ENCODE data around the gene FBXL17.
"Not testable (repeated sequence)": the region's sequence is repeated elsewhere in the genome, so short reads cannot be mapped to it uniquely, and the experiment has no call there.

The FBXL17 gene

DNA sequence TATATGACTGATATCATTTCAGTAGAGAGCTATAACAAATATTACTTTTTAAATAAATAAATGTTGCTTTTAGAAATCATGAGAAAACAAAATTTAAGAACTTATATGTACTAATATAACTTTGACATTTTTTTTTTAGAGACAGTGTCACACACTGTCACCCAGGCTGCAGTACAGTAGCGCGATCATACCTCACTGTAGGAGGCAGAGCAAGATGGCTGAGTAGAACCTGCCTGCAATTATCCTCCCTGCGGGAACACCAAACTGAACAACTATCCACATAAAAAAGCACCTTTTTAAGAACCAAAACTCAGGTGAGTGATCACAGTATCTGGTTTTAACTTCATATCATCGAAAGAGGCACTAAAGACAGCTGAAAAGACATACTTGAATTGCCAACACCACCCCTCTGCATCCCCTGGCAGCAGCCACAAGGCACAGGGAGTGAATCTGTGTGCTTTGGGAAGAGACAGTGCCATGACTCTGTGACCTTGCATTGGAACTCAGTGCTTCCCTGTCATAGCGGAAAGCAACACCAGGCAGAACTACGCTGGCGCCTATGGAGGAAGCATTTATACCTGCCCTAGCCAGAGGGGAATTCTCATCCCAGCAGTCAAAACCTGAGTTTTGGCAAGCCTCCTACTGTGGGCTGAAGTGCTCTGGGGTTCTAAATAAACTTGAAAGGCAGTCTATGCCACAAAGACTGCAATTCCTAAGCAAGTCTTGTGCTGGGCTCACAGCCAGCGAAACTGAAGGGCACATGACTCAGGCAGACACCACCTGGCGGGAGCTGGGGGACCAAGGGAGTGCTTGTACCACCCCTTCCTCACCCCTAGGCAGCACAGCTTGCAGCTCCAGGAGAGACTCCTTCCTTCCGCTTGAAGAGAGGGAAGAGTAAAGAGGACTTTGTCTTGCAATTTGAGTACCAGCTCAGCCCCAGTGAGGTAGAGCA, 142.7 kb downstream of the FBXL17 start:
- no peak for DNase-seq

DNA sequence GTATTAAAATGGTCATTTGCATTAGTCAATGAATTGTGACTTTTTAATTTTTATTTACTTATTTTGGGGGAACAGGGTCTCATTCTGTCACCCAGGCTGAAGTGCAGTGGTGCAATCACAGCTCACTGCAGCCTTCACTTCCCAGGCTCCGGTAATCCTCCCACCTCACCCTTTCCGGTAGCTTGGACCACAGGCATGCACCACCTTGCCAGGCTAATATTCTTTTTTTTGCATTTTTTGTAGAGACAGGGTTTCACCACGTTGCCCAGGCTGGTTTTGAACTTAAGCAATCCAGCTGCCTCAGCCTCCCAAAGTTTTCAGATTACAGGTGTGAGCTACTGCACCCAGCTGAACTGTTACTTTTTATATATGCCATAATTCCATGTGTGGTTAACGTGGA, 143.4 kb downstream of the FBXL17 start:
- DNase-seq: no peak

DNA sequence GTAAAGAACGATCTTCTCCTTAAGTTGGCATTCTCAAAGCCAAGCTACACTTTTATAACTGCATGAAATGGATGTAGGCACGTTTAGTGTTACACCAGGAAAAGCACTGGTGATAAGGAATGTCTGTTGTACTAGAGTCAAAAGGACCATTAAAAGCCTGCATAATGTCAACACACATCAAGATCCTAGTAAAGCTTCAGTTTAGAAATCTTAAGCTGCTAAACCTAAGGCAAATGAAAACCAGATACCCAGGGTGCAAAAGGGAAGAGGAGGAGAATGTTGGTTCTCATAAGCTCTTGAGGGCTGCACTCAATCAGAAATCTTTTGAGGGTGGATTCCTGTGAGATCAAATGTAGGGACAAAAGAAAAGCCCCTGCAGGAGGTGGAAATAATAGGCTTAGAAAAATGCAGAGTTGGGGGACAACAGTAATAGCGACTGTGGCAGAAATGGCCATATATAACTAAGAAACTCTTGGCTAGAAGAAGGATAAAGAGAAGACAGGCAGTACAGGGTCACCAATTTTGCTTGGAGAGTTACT, 148.2 kb downstream of the FBXL17 start:
- no peak for DNase-seq

DNA sequence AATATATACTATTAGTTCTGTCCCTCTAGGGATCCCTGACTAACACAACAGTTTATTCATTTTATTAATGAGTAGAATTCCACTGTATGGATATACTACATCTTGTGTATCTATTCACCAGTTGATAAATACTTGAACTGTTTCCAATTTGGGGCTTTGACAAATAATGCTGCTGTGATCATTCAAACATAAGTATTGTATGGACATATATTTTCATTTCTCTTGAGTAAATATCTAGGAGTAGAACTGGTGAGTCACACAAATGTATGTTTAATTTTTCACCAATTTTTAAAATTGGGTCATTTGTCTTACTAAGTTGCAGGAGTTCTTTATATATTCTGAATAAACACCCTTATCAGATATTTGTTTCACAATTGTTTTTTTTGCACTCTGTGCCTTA, 149.1 kb downstream of the FBXL17 start:
- DNase-seq: no peak

DNA sequence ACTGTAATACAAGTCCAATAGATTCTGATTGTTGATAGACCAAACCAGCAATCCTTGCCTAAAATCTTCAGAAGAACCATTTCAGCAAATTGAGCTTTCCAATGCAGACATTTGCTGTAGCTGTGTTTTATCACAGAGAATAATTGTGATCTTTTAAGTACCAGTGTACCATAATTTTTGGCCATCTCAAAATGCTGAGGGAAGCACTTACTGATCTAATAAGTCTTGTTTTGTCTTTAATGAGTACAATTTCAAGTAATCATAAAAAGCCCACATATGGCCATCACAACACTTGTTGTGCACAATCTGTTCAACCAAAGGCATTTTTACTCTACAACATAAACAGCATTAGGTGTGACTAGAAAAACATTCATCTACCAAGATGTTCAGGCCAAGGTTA, 159.9 kb downstream of the FBXL17 start:
- DNase-seq: no peak

DNA sequence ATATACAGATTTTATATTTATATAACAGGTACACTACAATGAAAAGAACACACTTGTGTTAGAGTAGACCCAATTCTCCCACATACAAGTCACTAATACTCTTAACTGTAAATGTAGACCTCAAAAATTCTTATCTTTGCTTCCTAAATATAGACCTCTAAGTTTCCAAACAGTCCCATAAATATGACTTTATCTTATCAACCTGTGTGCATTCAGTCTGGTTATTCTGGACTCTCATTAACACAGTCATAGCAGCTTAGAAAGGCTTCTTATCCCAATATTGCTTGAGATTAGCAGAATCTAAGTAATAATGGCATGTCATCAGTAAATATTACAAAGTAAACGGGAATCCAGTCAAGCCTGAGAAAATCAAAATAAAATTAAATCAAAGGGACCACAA, 161.1 kb downstream of the FBXL17 start:
- DNase-seq: no peak

DNA sequence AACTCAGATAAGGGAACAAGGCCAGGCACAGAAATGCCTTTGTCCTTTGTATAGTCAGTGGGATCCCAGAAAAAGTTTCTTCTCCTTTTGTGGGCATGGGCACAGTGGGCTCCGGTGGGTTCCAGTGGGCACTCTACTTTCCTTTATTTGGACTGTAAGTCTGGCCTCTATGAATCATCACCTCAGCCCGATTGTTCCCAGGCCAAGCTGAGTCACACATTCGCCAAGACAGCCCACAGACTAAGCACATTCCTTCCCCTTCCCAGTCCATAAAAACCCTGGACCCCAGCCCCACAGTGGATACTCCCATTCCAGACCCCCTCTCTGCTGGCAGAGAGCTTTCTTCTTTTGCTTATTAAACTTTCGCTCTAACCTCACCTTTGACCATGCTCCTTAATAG, 165.0 kb downstream of the FBXL17 start:
- DNase-seq: no peak

DNA sequence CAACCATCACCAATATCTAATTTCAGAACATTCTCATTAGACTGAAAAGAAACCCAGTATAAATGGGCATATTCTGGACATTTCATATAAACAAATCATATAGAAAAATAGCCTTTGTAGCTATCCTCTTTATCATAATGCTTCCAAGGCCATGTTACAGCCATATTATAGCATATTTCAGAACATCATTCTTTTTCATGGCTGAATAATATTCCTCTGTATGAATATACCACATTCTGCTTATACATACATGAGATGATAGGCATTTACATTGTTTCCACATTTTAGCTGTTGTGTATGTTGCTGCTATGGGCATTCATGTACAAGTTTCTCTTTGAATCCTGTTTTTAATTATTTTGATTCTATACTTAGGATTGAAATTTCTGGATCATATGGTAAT, 167.0 kb downstream of the FBXL17 start:
- DNase-seq: no peak

DNA sequence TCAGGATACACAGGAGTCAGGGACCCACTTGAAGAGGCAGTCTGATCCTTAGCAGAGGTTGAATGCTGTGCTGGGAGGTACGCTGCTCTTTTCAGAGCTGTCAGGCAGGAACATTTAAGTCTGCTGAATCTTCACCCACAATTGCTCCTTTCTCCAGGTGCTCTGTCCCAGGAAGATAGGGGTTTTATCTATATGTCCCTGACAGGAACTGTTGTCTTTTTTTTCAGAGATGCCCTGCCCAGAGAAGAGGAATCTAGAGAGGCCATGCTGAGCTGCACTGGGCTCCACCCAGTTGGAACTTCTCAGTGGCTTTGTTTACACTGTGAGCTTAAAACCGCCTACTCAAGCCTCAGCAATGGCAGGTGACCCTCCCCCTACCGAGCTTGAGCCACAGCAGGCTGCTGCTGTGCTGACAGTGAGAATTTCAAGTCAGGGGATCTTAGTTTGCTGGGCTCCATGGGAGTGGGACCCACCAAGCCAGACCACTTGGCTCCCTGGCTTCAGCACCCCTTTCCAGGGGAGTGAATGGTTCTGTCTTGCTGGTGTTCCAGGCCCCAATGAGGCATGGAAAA, 169.0 kb downstream of the FBXL17 start:
- DNase-seq: no peak

DNA sequence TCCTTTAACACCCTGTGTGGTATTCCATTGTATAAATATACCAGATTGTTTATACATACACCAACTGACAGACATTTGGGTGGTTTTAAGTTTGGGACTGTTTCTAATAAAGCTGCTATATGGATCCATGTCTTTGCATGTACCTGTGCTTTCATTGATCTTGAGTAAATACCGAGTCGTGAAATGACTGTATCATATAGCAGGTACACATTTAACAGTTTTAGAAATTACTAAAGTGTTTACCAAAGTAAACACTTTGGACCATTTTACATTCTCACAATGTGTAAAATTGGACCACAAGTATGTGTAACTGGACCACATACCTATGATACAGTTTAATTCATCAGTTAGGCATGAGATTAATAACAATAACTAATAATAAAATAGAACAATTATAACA, 175.2 kb downstream of the FBXL17 start:
- DNase-seq: no peak

DNA sequence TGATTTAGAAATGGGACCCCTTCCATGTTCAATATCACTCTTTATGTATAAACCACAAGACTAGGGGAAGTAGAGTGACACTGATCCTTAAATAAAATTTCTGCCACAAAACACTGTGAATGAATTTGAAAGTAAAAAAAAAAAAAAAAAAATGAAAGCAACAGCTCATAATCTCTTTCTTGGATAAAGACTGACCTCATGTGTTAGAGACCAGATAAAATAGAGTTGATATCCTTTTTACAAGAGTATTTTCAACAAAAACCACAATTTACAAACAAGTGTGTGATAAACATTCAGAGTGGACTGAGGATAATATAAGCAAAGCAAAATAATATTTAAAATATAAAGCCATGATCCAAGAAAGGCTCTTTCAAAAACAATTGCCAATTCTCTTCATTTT, 180.2 kb downstream of the FBXL17 start:
- no peak for DNase-seq

DNA sequence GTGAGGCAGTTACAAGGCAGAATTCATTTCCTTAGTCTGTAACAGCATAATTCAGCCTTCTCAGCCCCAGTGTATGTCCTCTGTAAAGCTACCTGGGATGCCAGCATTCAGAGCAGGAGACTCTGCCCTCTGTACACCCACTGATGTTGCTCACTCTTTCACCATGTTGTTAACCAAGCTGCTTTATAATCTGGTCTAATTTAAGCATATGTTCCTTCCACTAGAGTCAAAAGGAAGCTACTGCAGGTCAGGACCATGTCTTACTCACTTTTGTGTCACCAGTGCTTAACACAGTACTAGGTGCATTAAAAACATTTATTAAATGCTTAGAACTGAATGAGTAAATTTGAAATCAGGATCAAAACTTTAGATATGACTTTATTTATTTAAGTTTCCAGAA, 185.6 kb downstream of the FBXL17 start:
- DNase-seq: no peak

DNA sequence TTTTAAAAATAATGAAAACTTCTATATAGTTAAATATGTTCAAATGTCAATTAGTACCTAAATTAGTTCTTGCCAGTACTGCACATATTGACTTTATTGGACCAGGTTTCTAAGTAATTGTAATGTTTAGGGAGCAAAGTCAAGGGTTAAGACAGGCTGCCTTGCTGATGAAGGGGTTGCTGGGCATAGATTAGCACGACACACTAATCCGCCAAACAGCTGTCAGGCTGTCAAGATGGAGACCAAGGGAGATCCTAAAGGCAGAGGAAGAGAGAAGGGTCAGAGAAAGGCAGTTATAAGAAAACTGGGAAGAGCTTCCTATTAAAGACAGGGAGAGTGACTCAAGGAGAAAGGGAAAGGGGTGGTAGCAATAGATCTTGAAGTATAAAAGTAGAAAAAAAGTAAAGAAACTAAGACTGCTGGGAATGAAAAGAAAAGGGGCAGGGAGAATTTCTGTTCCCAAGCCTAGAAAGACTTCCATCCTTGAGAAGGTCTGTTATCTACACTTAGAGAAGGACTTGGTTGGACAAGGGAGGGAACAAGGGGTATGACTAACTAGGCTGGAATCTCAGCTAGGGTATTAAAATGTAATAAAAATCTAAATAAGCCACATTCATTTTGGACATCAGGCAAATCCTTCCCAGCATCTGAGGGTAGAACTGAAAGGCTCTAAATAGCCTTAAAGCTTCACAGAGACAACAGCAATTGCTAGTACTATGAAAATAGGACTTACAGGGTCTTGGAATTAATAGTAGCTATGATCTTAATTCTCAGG, 188.7 kb downstream of the FBXL17 start:
- DNase-seq: peak; percentile 27

DNA sequence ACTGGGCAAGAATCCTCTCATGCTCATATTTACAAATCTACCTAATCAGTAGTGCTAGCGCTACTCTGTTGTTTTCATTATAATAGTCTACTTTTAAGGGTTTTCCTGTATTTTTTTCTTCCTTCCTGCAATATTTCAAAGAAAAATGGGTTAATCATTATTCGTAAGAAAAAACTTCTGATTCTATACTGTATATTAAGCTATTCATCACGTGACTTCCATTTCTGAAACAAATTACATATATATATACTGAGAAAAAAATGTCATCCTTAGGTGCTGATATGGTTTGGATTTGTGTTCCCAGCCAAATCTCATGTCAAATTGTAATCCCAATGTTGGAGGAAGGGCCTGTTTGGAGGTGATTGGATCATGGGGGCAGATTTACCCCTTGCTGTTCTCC, 197.0 kb downstream of the FBXL17 start:
- no peak for DNase-seq

DNA sequence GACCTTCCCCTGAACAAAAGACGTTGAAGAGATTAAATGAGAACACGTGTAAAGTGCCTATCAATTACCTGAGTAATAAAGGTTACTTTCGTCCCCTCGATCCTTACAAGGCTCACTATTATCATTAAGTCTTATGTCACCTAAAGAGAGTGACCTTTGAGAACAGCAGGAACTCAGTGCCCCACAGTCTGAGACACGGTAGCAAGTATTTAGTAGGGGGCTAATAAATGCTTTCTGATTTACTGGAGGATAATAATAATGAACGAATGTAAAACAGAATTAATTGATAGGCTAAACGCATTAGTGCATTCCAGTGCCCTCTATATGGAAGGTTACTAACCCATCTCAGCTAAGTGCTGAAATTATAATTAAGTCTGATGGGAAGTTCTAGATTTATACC, 199.9 kb downstream of the FBXL17 start:
- no peak for DNase-seq

DNA sequence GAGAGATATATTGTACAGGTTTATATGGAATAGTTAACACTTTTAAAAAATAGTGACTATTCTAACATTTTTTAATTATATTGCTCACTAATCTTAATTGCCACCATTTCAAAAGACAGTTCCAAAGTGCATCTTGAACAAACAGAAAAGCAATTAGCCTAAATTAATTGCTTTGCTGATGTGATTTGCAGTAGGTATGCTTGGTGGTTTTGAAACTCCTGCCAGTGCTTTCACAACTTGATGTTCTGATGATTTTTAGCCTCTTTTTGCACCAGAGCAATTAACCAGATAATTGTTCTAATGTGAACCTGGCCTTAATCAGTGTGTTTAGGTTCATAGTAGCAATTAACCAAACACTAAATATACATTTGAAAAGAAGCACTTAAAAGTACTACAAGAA, 207.6 kb downstream of the FBXL17 start:
- DNase-seq: no peak

DNA sequence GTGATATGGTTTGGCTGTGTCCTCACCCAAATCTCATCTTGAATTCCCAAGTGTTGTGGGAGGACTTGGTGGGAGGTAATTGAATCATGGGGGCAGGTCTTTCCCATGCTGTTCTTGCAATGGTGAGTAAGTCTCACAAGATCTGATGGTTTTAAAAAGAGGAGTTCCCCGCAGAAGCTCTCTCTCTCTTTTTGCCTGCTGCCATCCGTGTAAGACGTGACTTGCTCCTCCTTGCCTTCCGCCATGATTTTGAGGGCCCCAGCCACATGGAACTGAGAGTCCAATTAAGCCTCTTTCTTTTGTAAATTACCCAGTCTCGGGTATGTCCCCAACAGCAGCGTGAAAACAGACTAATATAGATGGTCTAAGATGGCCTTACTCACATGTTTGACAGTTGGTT, 210.1 kb downstream of the FBXL17 start:
- DNase-seq: no peak

DNA sequence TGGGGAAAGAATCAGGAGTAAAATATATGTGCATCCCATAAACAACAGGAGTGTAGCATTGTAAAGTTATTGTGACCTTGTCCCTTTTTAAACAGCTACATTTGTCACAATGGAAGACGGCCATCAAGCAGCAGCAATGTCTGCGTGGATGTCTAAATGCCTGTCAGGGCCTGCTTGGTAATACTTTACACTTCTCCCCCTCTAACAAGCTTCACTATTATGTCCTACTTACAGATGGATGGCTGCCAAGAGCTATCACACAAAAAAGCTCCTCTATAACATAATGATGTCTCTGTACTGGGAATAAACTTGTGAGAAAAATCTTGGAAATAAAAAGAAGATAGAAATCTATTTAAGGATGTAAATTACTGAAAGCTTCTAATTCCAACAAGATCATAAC, 213.0 kb downstream of the FBXL17 start:
- DNase-seq: no peak

DNA sequence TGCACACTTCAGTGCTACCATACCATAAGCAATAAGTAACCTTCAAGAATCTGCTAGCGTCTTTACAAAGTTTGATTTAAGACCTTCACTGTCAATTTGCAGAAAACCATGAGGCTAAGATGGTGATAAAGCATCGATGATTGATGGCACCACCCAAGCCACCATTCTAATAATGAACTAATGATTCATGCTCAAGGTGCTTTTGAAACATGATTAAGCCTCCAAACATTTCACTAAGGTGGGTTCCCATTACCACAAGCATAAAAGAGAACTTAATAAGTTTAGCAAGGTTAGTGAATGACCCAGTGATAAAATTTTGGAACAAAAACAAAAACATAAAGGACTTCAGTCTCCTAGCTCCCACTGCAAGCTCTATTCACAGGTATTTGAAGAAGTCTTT, 214.7 kb downstream of the FBXL17 start:
- peak; percentile 55 for DNase-seq

DNA sequence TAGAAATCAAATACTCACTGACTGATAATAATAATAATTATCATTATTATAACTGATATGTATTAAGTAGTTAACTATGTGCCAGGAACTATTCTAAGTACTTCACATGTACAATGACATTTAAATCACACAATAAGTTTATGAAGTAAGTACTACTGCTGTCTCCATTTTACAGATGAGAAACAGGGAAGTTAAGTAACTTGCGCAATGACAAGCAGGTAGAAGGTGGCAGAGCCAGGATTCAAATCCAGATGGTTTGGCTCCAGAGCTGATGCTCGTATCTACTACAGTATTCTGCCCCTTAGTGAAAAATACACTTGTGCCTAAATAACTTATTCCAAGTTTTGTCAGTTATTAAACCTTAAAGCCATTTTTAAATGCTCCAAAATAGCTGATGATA, 217.3 kb downstream of the FBXL17 start:
- no peak for DNase-seq

DNA sequence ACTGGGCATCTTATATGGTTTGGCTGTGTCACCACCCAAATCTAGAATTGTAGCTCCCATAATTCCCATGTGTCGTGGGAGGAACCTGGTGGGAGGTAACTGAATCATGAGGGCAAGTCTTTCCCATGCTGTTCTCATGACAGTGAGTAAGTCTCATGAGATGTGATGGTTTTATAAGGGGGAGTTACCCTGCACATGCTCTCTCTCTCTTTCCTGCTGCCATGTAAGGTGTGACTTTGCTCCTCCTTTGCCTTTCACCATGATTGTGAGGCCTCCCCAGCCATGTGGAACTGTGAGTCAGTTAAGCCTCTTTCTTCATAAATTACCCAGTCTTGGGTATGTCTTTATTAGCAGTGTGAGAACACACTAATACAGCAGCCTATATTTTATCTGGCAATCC, 229.0 kb downstream of the FBXL17 start:
- DNase-seq: not testable (repeated sequence)

DNA sequence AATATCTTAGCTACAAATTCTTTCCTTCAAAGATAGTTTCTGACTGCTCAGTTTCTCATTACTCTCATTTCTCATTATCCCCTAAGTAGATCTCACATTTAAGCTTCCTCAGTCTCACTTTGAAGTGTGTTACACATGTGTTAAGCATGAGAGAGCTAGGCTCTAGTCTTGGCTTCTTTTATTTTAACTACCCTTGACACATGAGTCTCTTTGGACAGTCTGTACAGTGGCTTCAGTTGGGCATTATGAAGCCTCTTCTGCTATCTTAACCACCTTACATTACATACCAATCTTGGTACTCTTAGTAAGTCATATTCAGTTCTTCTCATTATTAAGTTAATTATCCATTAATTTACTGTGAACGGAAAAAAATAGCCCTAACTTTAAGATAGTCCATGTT, 232.5 kb downstream of the FBXL17 start:
- no peak for DNase-seq

DNA sequence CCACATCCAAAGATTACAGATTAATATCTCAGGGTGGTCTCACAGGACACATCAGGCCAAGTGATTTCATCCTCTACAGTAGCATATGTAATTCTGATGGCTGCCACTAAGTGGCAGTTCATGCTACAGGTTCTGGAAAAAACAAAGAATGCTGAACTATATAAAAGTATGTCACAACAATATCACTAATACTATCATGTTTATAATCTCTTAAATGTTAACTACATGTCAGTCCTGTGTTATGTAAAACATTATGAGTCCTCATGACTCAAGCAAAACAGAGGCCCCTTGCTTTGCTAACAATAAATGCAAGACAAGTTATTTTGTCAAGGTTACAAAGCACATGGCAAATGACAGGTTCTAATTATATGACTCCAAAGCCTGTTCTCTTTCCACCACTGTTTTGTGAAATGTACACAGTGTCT, 233.2 kb downstream of the FBXL17 start:
- peak; percentile 6 for DNase-seq

DNA sequence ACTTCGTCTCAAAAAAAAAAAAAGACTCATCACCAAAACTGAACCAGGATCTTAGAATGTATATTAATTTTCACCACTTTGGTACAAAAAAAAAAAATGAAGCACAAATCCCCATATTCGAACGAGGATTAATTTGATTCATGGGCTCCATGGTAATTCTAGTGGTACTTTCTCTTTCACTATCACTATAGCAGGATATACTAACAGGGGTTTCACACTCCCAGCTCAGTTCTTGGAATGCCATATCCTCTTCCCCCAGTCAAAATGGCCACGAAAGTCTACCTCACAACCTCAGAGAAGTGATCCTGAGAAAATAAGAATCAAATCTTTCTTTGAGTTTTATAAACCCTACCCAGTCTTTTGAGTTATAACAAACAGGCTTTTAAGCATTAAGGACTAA, 235.7 kb downstream of the FBXL17 start:
- no peak for DNase-seq
